NB4 (cell line): ENCODE results near the gene PCNX3.
A peak's percentile ranks its signal among the peaks of the same experiment; 100 is the strongest.

Source experiments
- CTCF ChIP-seq: IDR thresholded peaks from one replicate; pipeline ENCODE4 v1.5.1; 2012; ENCODE audit warnings: low read depth, low read length
- MAX ChIP-seq: IDR thresholded peaks from 2 replicates; pipeline ENCODE4 v1.6.1; 2011; ENCODE audit warnings: low read depth, low read length
- POLR2A ChIP-seq: IDR thresholded peaks from 2 replicates; pipeline ENCODE4 v1.6.1; 2011; ENCODE audit warnings: mild to moderate bottlenecking; ENCODE audit not compliant: insufficient read length; ENCODE audit errors: extremely low read depth

GRCh38 chr11:65571940-65572339 lies 43.6 kb upstream of the PCNX3 start:
- TF ChIP-seq POLR2A (no peak), CTCF (peak; percentile 3), MAX (no peak; the same call in 1 of the 2 replicates)
